Upper lobe of left lung (tissue), 6 donors: Measurements from ENCODE around the gene CHD9. TPM values are rescaled to one million over a fixed set of nuclear protein-coding genes. Genes with fewer than 3 reads are reported as not detected.

Source experiments
- ATAC-seq, 2 donors: fragments of 200-7000 bp; cut with Tn5 transposase; one replicate each; pipeline ENCODE4 v1.9.1; 2022; ENCODE audit warnings: mild to moderate bottlenecking in 2 of 2, moderate library complexity in 2 of 2; ENCODE audit not compliant: low FRiP score in 2 of 2
- DNase-seq, 2 donors: peaks; one replicate each; pipeline ENCODE4 v3.0.0-alpha.2; 2019 to 2020
- H3K27ac ChIP-seq, 4 donors: fragments of 200-600 bp; sonication (generic); one replicate each; pipeline ENCODE4 v1.5.1; 2016 to 2019
- H3K27me3 ChIP-seq, 4 donors: fragments of 200-600 bp; sonication (generic); one replicate each; pipeline ENCODE4 v1.5.1; 2017 to 2019
- H3K36me3 ChIP-seq, 4 donors: fragments of 200-600 bp; sonication (generic); one replicate each; pipeline ENCODE4 v1.5.1; 2016 to 2019
- H3K4me1 ChIP-seq, 4 donors: fragments of 200-600 bp; sonication (generic); one replicate each; pipeline ENCODE4 v1.5.1; 2018 to 2019
- H3K4me3 ChIP-seq, 4 donors: fragments of 200-600 bp; sonication (generic); one replicate each; pipeline ENCODE4 v1.5.1; 2017 to 2019; ENCODE audit warnings: mild to moderate bottlenecking in 2 of 4, moderate library complexity in 1 of 4
- H3K9me3 ChIP-seq, 4 donors: fragments of 200-600 bp; sonication (generic); one replicate each; pipeline ENCODE4 v1.5.1; 2018 to 2019
- CTCF ChIP-seq, 6 experiments: fragments of 450-650 bp in 4 of 6; fragments of 200-600 bp in 2 of 6; sonication (generic) in 2 of 6; IDR thresholded peaks; one replicate each; pipeline ENCODE4 v1.5.1; 2016 to 2019; ENCODE audit warnings: antibody characterized with exemption in 6 of 6
- EP300 ChIP-seq, 4 donors: sonication (generic); formaldehyde crosslinking; IDR thresholded peaks; one replicate each; pipeline ENCODE4 v1.5.1; 2017; ENCODE audit warnings: antibody characterized with exemption in 4 of 4, control low read depth in 2 of 4
- POLR2A ChIP-seq, 4 donors: fragments of 450-650 bp; IDR thresholded peaks; one replicate each; pipeline ENCODE4 v1.5.1; 2016 to 2017; ENCODE audit warnings: antibody characterized with exemption in 4 of 4, mild to moderate bottlenecking in 2 of 4
- POLR2AphosphoS5 ChIP-seq, 2 donors: sonication (generic); formaldehyde crosslinking; IDR thresholded peaks; one replicate each; pipeline ENCODE4 v1.5.1; 2017; ENCODE audit warnings: antibody characterized with exemption in 2 of 2
- WGBS, 2 donors: methylation state at CpG; one replicate each; pipeline ENCODE4 v1.1.5; 2017 to 2018; 5-methylcytosine and 5-hydroxymethylcytosine counted together
- total RNA-seq, 6 donors: library from RNA; depleted of rRNA in 4 of 6; stranded (reverse); fragments of >200 nt in 4 of 6; gene quantifications; one replicate each; pipeline versions ENCODE4 v1.1.0 to v1.2.1, GENCODE V29; 2016 to 2021
- donor health status: DM: no; HTN: no; CAD: no; lungs with moderate emphysema.
- donor health status: DM: no; HTN: yes; CAD: no; lungs with severe emphysema.

The CHD9 gene
- total RNA-seq, result 10 to 100 TPM; 55.6 to 98.8 (median 68.3) TPM

GRCh38 chr16:53054670-53055485 is at the start of gene CHD9:
Gene CHD9, plus strand, starts transcription at chr16:53054991. Its CDS starts 101,099 bp downstream, at chr16:53156090.
- Histone ChIP-seq H3K4me3 (peak within 1 kb of the TSS; percentile 49 to 70 (median 65)), H3K27ac (peak within 1 kb of the TSS; percentile 87 to 95 (median 90)), H3K4me1 (peaks cover 23 to 57% (median 35%) of the 10 kb centered on the region in 4 donors), H3K27me3 (no peaks in the 10 kb centered on the region), H3K36me3 (no peaks in the 10 kb centered on the region), H3K9me3 (no peaks in the 10 kb centered on the region)
- DNase-seq (peak; percentile 90 to 95), ATAC-seq (peak; percentile 96 to 97)
- WGBS, 2 donors, result 1 to 3% methylated on average over 12 to 44 of the region's 62 CpGs
- peak in 1 of 2 donors; percentile 48 for TF ChIP-seq POLR2AphosphoS5 (IDR thresholded peaks at IDR 0.05)
- TF ChIP-seq EP300 (IDR thresholded peaks at IDR 0.05), result no peak
- peak; percentile 97 to 100 (median 100) for TF ChIP-seq CTCF (IDR thresholded peaks at IDR 0.05)
- peak in 2 of 4 donors; percentile 47 to 53 for TF ChIP-seq POLR2A (IDR thresholded peaks at IDR 0.05)

GRCh38 chr16:53007095-53007494 is 47.7 kb upstream of the CHD9 start:
- WGBS, 2 donors, result 83% methylated on average over 1 of the region's 1 CpG
- no peaks in the 10 kb centered on the region for H3K36me3 ChIP-seq
- H3K9me3 ChIP-seq, result no peaks in the 10 kb centered on the region
- no peak overlapping the region for H3K4me3 ChIP-seq
- no peak overlapping the region for H3K27ac ChIP-seq
- TF ChIP-seq EP300 (IDR thresholded peaks at IDR 0.05) (no peak), CTCF (IDR thresholded peaks at IDR 0.05) (no peak), POLR2A (IDR thresholded peaks at IDR 0.05) (no peak), POLR2AphosphoS5 (IDR thresholded peaks at IDR 0.05) (no peak)
- H3K27me3 ChIP-seq, result no peaks in the 10 kb centered on the region
- no peaks in the 10 kb centered on the region for H3K4me1 ChIP-seq
- DNase-seq, result no peak
- no peak for ATAC-seq

GRCh38 chr16:53014287-53014686 is 40.5 kb upstream of the CHD9 start:
- H3K4me3 ChIP-seq, result no peak overlapping the region
- no peaks in the 10 kb centered on the region for H3K27me3 ChIP-seq
- no peaks in the 10 kb centered on the region for H3K9me3 ChIP-seq
- WGBS, 2 donors, result 62 to 68% methylated on average over 4 of the region's 4 CpGs
- no peak for ATAC-seq
- no peak overlapping the region for H3K27ac ChIP-seq
- TF ChIP-seq POLR2A (IDR thresholded peaks at IDR 0.05) (no peak), EP300 (IDR thresholded peaks at IDR 0.05) (no peak), CTCF (IDR thresholded peaks at IDR 0.05) (no peak), POLR2AphosphoS5 (IDR thresholded peaks at IDR 0.05) (no peak)
- H3K36me3 ChIP-seq, result no peaks in the 10 kb centered on the region
- H3K4me1 ChIP-seq, result no peaks in the 10 kb centered on the region
- DNase-seq, result no peak

GRCh38 chr16:53018834-53019416 is 35.9 kb upstream of the CHD9 start:
- no peaks in the 10 kb centered on the region for H3K36me3 ChIP-seq
- H3K4me1 ChIP-seq, result no peaks in the 10 kb centered on the region
- H3K27me3 ChIP-seq, result no peaks in the 10 kb centered on the region
- no peak overlapping the region for H3K27ac ChIP-seq
- DNase-seq (no peak), ATAC-seq (no peak)
- 78 to 89% methylated on average over 2 of the region's 2 CpGs for WGBS, 2 donors
- H3K4me3 ChIP-seq, result no peak overlapping the region
- no peak for TF ChIP-seq POLR2A (IDR thresholded peaks at IDR 0.05)
- TF ChIP-seq CTCF (IDR thresholded peaks at IDR 0.05), result no peak
- TF ChIP-seq POLR2AphosphoS5 (IDR thresholded peaks at IDR 0.05), result no peak
- TF ChIP-seq EP300 (IDR thresholded peaks at IDR 0.05), result no peak
- H3K9me3 ChIP-seq, result no peaks in the 10 kb centered on the region
